Endothelial cell of umbilical vein (primary cell): ENCODE data around the gene MDFI. TPM values are rescaled to one million over a fixed set of nuclear protein-coding genes. Genes with fewer than 3 reads are reported as not detected.

ENCODE experiments used
- BruUV-seq: library from RNA; stranded (reverse); fragments of 400-500 nt; replicated peaks from 2 replicates; lab custom pipeline; 2021; lab: Mats Ljungman, UMichigan
- CTCF ChIA-PET: fragments of 300-600, 350-600 bp; sonication (Branson Sonifier 250); formaldehyde crosslinking; loops from one replicate; lab custom pipeline; 2021; ENCODE audit warnings: antibody characterized with exemption, inconsistent platforms; lab: Charles Lee
- POLR2A ChIA-PET: fragments of 300-600, 350-600 bp; sonication (Branson Sonifier 250); formaldehyde crosslinking; loops from one replicate; lab custom pipeline; 2021; ENCODE audit warnings: antibody characterized with exemption, inconsistent platforms; lab: Charles Lee
- DNase-seq: peaks from one replicate; pipeline ENCODE4 v3.0.0-alpha.2; 2011; ENCODE audit warnings: low read depth, low spot score
- FAIRE-seq: peaks from 2 replicates; lab custom pipeline; 2011; peaks lifted over from hg19 to GRCh38; lab: Jason Lieb, UNC
- H2AFZ ChIP-seq: 2 replicates; pipeline ENCODE4 v1.6.0; 2012; ENCODE audit warnings: low read depth, low read length, control low read depth, inconsistent platforms
- H3K27ac ChIP-seq: 2 replicates; pipeline ENCODE4 v1.5.1; 2011; ENCODE audit warnings: low read depth, mild to moderate bottlenecking, control low read depth, low read length, moderate library complexity; ENCODE audit not compliant: insufficient read depth
- H3K27me3 ChIP-seq, 2 experiments: 2 replicates each; pipeline versions ENCODE4 v1.6.0 to v1.6.1; 2011; ENCODE audit warnings: low read length in 2 of 2, mixed read lengths in 1 of 2; ENCODE audit not compliant: control insufficient read depth in 2 of 2, insufficient read depth in 2 of 2
- H3K36me3 ChIP-seq, 2 experiments: 2 replicates in 1 of 2; 3 replicates in 1 of 2; pipeline ENCODE4 v1.5.1; 2011; ENCODE audit warnings: low read length in 2 of 2, mild to moderate bottlenecking in 1 of 2, moderate library complexity in 1 of 2; ENCODE audit not compliant: control insufficient read depth in 2 of 2, insufficient read depth in 2 of 2; ENCODE audit errors: extremely low read depth in 1 of 2
- H3K4me1 ChIP-seq: 3 replicates; pipeline ENCODE4 v1.5.1; 2011; ENCODE audit warnings: mild to moderate bottlenecking, low read length; ENCODE audit not compliant: control insufficient read depth, insufficient read depth; ENCODE audit errors: extremely low read depth
- H3K4me2 ChIP-seq: 2 replicates; pipeline ENCODE4 v1.6.1; 2011; ENCODE audit warnings: low read length, control low read depth, mixed read lengths; ENCODE audit not compliant: insufficient read depth
- H3K4me3 ChIP-seq, 3 experiments: fragments of 200-600 bp in 1 of 3; sonication (generic), shearing (Covaris generic) in 1 of 3; replicated peaks in 1 of 3; 2 replicates each; pipeline ENCODE4 v1.5.1; 2011 to 2016; ENCODE audit warnings: control low read depth in 3 of 3, low read length in 3 of 3, mild to moderate bottlenecking in 2 of 3, inconsistent platforms in 1 of 3, low read depth in 1 of 3, moderate library complexity in 1 of 3; ENCODE audit not compliant: insufficient read depth in 1 of 3
- H3K79me2 ChIP-seq: 2 replicates; pipeline ENCODE4 v1.6.0; 2012; ENCODE audit warnings: low read length, inconsistent platforms; ENCODE audit not compliant: control insufficient read depth, insufficient read depth
- H3K9ac ChIP-seq: replicated peaks from 2 replicates; pipeline ENCODE3; 2011; ENCODE audit warnings: low read length, control low read depth; ENCODE audit not compliant: insufficient read depth; ENCODE audit errors: extremely low read depth
- H3K9me1 ChIP-seq: replicated peaks from 3 replicates; pipeline ENCODE4 v1.6.0; 2011; ENCODE audit warnings: mild to moderate bottlenecking, low read length; ENCODE audit not compliant: control insufficient read depth, insufficient read depth; ENCODE audit errors: extremely low read depth
- H3K9me3 ChIP-seq: replicated peaks from 2 replicates; pipeline ENCODE4 v1.5.1; 2012; ENCODE audit warnings: low read length, inconsistent platforms; ENCODE audit not compliant: control insufficient read depth, insufficient read depth
- H4K20me1 ChIP-seq: replicated peaks from 2 replicates; pipeline ENCODE3; 2011; ENCODE audit warnings: mild to moderate bottlenecking, low read length; ENCODE audit not compliant: control insufficient read depth, insufficient read depth; ENCODE audit errors: extremely low read depth
- EZH2 ChIP-seq: IDR thresholded peaks from 2 replicates; pipeline ENCODE4 v1.6.1; 2012; ENCODE audit warnings: borderline replicate concordance, low read depth, mild to moderate bottlenecking, moderate library complexity, low read length, inconsistent platforms; ENCODE audit not compliant: severe bottlenecking
- FOS ChIP-seq: IDR thresholded peaks from 2 replicates; pipeline ENCODE4 v1.6.1; 2011; ENCODE audit warnings: mild to moderate bottlenecking, low read length, moderate library complexity, borderline replicate concordance; ENCODE audit not compliant: insufficient read depth
- GATA2 ChIP-seq: IDR thresholded peaks from 2 replicates; pipeline ENCODE4 v1.7.0; 2011; ENCODE audit warnings: low read depth, mild to moderate bottlenecking, moderate library complexity, mixed read lengths, low read length; ENCODE audit not compliant: insufficient read length, insufficient read depth
- JUN ChIP-seq: IDR thresholded peaks from 2 replicates; pipeline ENCODE4 v1.6.1; 2011; ENCODE audit warnings: borderline replicate concordance, low read depth; ENCODE audit not compliant: insufficient read length, insufficient read depth
- MYC ChIP-seq: IDR thresholded peaks from one replicate; pipeline ENCODE4 v1.6.1; 2011; ENCODE audit warnings: mild to moderate bottlenecking, low read depth, low read length
- POLR2A ChIP-seq: IDR thresholded peaks from 2 replicates; pipeline ENCODE4 v1.6.1; 2012; ENCODE audit warnings: low read depth, mild to moderate bottlenecking, control low read depth, low read length
- POLR2AphosphoS5 ChIP-seq: IDR thresholded peaks from 2 replicates; pipeline ENCODE4 v1.6.1; 2012; ENCODE audit warnings: low read depth, mild to moderate bottlenecking, control low read depth, low read length, moderate library complexity; ENCODE audit not compliant: insufficient read depth
- dilution Hi-C: fragments of 300-500 bp; cut with MboI; formaldehyde crosslinking; loops from one replicate; pipeline ENCODE4 v1.15.0; 2019; ENCODE audit warnings: low sequenced_read_pairs; ENCODE audit not compliant: extremely low pct_ligation_motif_present
- intact Hi-C: fragments of 100-400 bp; cut with micrococcal nuclease; formaldehyde crosslinking; loops from one replicate; pipeline ENCODE4 v1.10.0; 2022
- polyA plus RNA-seq, 4 experiments: library from polyadenylated mRNA; depleted of rRNA in 3 of 4; stranded (reverse) in 3 of 4; unstranded in 1 of 4; fragments of >200 nt; gene quantifications; 2 replicates each; pipeline versions ENCODE4 v1.2.1 to v1.2.3, GENCODE V29; 2011 to 2012; ENCODE audit warnings: missing spikeins in 1 of 4
- total RNA-seq: library from RNA; stranded (reverse); gene quantifications from 2 replicates; pipeline ENCODE4 v1.2.3, GENCODE V29; 2021
- TF ChIP-seq, protein P1 (sequence below), 2 donors: IDR thresholded peaks; 1 replicate in 1 of 2; 2 replicates in 1 of 2; pipeline ENCODE4 v1.5.1; 2011; ENCODE audit warnings: low read length in 2 of 2, mild to moderate bottlenecking in 2 of 2, moderate library complexity in 2 of 2, control low read depth in 1 of 2, inconsistent platforms in 1 of 2, low read depth in 1 of 2; ENCODE audit not compliant: insufficient read depth in 1 of 2; ENCODE audit errors: extremely low read depth in 1 of 2
- TF ChIP-seq, protein P2 (sequence below): IDR thresholded peaks from 2 replicates; pipeline ENCODE4 v1.6.1; 2011; ENCODE audit not compliant: insufficient read depth, insufficient read length

MDFI gene
- total and polyA plus RNA-seq, 2 donors (not counting 3 experiments of a cell fraction or from before 2014, with no cell fraction given), result 32.4 to 74.1 TPM

GRCh38 chr6:41635365-41635764 lies 2.9 kb upstream of the MDFI start:
- H3K9me1 ChIP-seq, result no peaks in the 10 kb centered on the region
- no peak for FAIRE-seq
- DNase-seq, result no peak
- no peak overlapping the region for H3K4me3 ChIP-seq
- no peaks in the 10 kb centered on the region for H4K20me1 ChIP-seq
- POLR2A ChIA-PET, result no interaction called here
- H3K4me1 ChIP-seq, result peaks cover 21% of the 10 kb centered on the region
- BruUV-seq, result no TSS peak
- H2AFZ ChIP-seq, result no peak overlapping the region
- H3K9ac ChIP-seq, result no peak overlapping the region
- CTCF ChIA-PET, result interaction anchor here (2.6 kb wide), 1 partner anchor 33 kb away, joined by 13 read pairs; no protein-coding TSS in a partner anchor
- peaks cover 0 to 2% of the 10 kb centered on the region in 2 experiments for H3K27me3 ChIP-seq
- H3K27ac ChIP-seq, result no peak overlapping the region
- intact Hi-C loops (no loop called here), dilution Hi-C loops (no loop called here)
- TF ChIP-seq POLR2A (no peak), JUN (no peak), POLR2AphosphoS5 (no peak), MYC (no peak), FOS (no peak), GATA2 (no peak), EZH2 (no peak)
- TF ChIP-seq, protein P1, sequence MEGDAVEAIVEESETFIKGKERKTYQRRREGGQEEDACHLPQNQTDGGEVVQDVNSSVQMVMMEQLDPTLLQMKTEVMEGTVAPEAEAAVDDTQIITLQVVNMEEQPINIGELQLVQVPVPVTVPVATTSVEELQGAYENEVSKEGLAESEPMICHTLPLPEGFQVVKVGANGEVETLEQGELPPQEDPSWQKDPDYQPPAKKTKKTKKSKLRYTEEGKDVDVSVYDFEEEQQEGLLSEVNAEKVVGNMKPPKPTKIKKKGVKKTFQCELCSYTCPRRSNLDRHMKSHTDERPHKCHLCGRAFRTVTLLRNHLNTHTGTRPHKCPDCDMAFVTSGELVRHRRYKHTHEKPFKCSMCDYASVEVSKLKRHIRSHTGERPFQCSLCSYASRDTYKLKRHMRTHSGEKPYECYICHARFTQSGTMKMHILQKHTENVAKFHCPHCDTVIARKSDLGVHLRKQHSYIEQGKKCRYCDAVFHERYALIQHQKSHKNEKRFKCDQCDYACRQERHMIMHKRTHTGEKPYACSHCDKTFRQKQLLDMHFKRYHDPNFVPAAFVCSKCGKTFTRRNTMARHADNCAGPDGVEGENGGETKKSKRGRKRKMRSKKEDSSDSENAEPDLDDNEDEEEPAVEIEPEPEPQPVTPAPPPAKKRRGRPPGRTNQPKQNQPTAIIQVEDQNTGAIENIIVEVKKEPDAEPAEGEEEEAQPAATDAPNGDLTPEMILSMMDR (IDR thresholded peaks at IDR 0.05; ENCODE audit: extremely low read depth in 1 of 2, insufficient read depth in 1 of 2, low read depth in 1 of 2, low read length in 2 of 2), result no peak
- TF ChIP-seq, protein P2, sequence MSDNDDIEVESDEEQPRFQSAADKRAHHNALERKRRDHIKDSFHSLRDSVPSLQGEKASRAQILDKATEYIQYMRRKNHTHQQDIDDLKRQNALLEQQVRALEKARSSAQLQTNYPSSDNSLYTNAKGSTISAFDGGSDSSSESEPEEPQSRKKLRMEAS, result no peak
- no peaks in the 10 kb centered on the region for H3K79me2 ChIP-seq
- H3K36me3 ChIP-seq, result no peaks in the 10 kb centered on the region
- H3K9me3 ChIP-seq, result no peaks in the 10 kb centered on the region
- no peak overlapping the region for H3K4me2 ChIP-seq
